CD14-positive monocyte (primary cell): ENCODE results near the gene MYL11. TPM values are rescaled to one million over a fixed set of nuclear protein-coding genes. Genes with fewer than 3 reads are reported as not detected.
"Not testable (repeated sequence)": the region's sequence is repeated elsewhere in the genome, so short reads cannot be mapped to it uniquely, and the experiment has no call there.

ENCODE experiments used
- DNase-seq, 3 donors: peaks; one replicate each; pipeline ENCODE4 v3.0.0-alpha.2; 2011 to 2022
- H2AFZ ChIP-seq: 2 replicates; pipeline ENCODE4 v1.6.0; 2012; ENCODE audit warnings: mild to moderate bottlenecking, low read depth, low read length, inconsistent platforms; ENCODE audit not compliant: insufficient read depth, poor library complexity, severe bottlenecking
- H3K27ac ChIP-seq, 2 donors: 1 replicate in 1 of 2; 2 replicates in 1 of 2; pipeline ENCODE4 v1.5.1; 2012 to 2013; ENCODE audit warnings: low read length in 2 of 2, control low read depth in 1 of 2, inconsistent platforms in 1 of 2, low read depth in 1 of 2, mild to moderate bottlenecking in 1 of 2
- H3K27me3 ChIP-seq, 2 donors: one replicate each; pipeline versions ENCODE4 v1.6.0 to v1.6.1; 2011 to 2013; ENCODE audit warnings: low read length in 2 of 2; ENCODE audit not compliant: control insufficient read depth in 2 of 2, insufficient read depth in 2 of 2
- H3K36me3 ChIP-seq, 2 donors: replicated peaks in 1 of 2; 1 replicate in 1 of 2; 2 replicates in 1 of 2; pipeline versions ENCODE4 v1.5.1 to v1.6.1; 2012 to 2013; ENCODE audit warnings: low read length in 2 of 2, control low read depth in 1 of 2, inconsistent platforms in 1 of 2, mild to moderate bottlenecking in 1 of 2; ENCODE audit not compliant: insufficient read depth in 2 of 2, control insufficient read depth in 1 of 2
- H3K4me1 ChIP-seq, 2 donors: 1 replicate in 1 of 2; 2 replicates in 1 of 2; pipeline versions ENCODE4 v1.5.1 to v1.6.1; 2012 to 2013; ENCODE audit warnings: low read length in 2 of 2, control low read depth in 1 of 2, inconsistent platforms in 1 of 2, mild to moderate bottlenecking in 1 of 2, moderate library complexity in 1 of 2; ENCODE audit not compliant: insufficient read depth in 2 of 2, control insufficient read depth in 1 of 2
- H3K4me2 ChIP-seq: replicated peaks from 2 replicates; pipeline ENCODE3; 2012; ENCODE audit warnings: low read length, moderate library complexity, mild to moderate bottlenecking; ENCODE audit not compliant: poor library complexity, severe bottlenecking; ENCODE audit errors: extremely low read depth
- H3K4me3 ChIP-seq, 3 experiments: fragments of 200-600 bp in 1 of 3; sonication (generic) in 1 of 3; replicated peaks in 1 of 3; 1 replicate in 2 of 3; 2 replicates in 1 of 3; pipeline ENCODE4 v1.5.1; 2011 to 2013; ENCODE audit warnings: low read length in 3 of 3, mild to moderate bottlenecking in 3 of 3, control low read depth in 2 of 3, low read depth in 2 of 3, inconsistent platforms in 1 of 3, moderate library complexity in 1 of 3
- H3K79me2 ChIP-seq: 2 replicates; pipeline ENCODE4 v1.6.0; 2012; ENCODE audit warnings: mild to moderate bottlenecking, control low read depth, inconsistent platforms, low read length, moderate library complexity; ENCODE audit not compliant: insufficient read depth
- H3K9ac ChIP-seq: 2 replicates; pipeline ENCODE4 v1.6.0; 2017; ENCODE audit warnings: low read length, mild to moderate bottlenecking; ENCODE audit not compliant: insufficient read depth, poor library complexity, severe bottlenecking
- H3K9me3 ChIP-seq, 2 donors: replicated peaks in 1 of 2; 1 replicate in 1 of 2; 2 replicates in 1 of 2; pipeline versions ENCODE4 v1.5.1 to v1.6.1; 2012 to 2013; ENCODE audit warnings: low read length in 2 of 2, control low read depth in 1 of 2; ENCODE audit not compliant: control insufficient read depth in 1 of 2, insufficient read depth in 1 of 2
- H4K20me1 ChIP-seq: 2 replicates; pipeline ENCODE4 v1.6.0; 2012; ENCODE audit warnings: mild to moderate bottlenecking, low read length, control low read depth, moderate library complexity; ENCODE audit not compliant: insufficient read depth
- H3K27ac Mint-ChIP-seq, 7 donors: one replicate each; pipeline ENCODE4 v1.8.0; 2020; ENCODE audit warnings: mild to moderate bottlenecking in 7 of 7, mixed read lengths in 7 of 7, moderate library complexity in 6 of 7, inconsistent platforms in 2 of 7
- H3K27me3 Mint-ChIP-seq, 3 donors: one replicate each; pipeline ENCODE4 v1.8.0; 2021 to 2022; ENCODE audit warnings: low read depth in 3 of 3, mild to moderate bottlenecking in 3 of 3, mixed read lengths in 3 of 3, moderate library complexity in 3 of 3, inconsistent platforms in 1 of 3
- H3K36me3 Mint-ChIP-seq, 2 donors: one replicate each; pipeline ENCODE4 v1.8.0; 2020; ENCODE audit warnings: mixed read lengths in 2 of 2, inconsistent platforms in 1 of 2, mild to moderate bottlenecking in 1 of 2
- H3K4me1 Mint-ChIP-seq: one replicate; pipeline ENCODE4 v1.8.0; 2020; ENCODE audit warnings: mild to moderate bottlenecking, mixed read lengths
- H3K4me3 Mint-ChIP-seq, 2 donors: one replicate each; pipeline ENCODE4 v1.8.0; 2020; ENCODE audit warnings: mild to moderate bottlenecking in 2 of 2, mixed read lengths in 2 of 2, moderate library complexity in 1 of 2
- H3K9me3 Mint-ChIP-seq, 7 donors: one replicate each; pipeline ENCODE4 v1.8.0; 2020 to 2022; ENCODE audit warnings: mixed read lengths in 7 of 7, mild to moderate bottlenecking in 6 of 7, moderate library complexity in 6 of 7, inconsistent platforms in 2 of 7
- WGBS: methylation state at CpG from one replicate; pipeline ENCODE4 v1.1.5; 2013; ENCODE audit warnings: missing lambda C conversion rate; ENCODE audit not compliant: insufficient coverage; 5-methylcytosine and 5-hydroxymethylcytosine counted together
- intact Hi-C, 2 donors: fragments of 100-400 bp; cut with micrococcal nuclease; formaldehyde crosslinking; loops; one replicate each; pipeline versions ENCODE4 v1.15.0 to v1.15.1; 2023
- polyA plus RNA-seq, 3 donors: library from polyadenylated mRNA; depleted of rRNA in 1 of 3; unstranded in 2 of 3; stranded (reverse) in 1 of 3; fragments of 300-500 nt in 2 of 3; fragments of >200 nt in 1 of 3; fragmentation: Illumina TruSeq in 2 of 3; gene quantifications; 1 replicate in 2 of 3; 2 replicates in 1 of 3; pipeline ENCODE4 v1.2.3, GENCODE V29; 2012 to 2021
- TF ChIP-seq, protein P1 (sequence below): fragments of 200-600 bp; IDR thresholded peaks from one replicate; pipeline ENCODE4 v1.8.0; 2022; ENCODE audit warnings: antibody characterized with exemption, mild to moderate bottlenecking

Gene MYL11
- polyA plus RNA-seq, 3 donors: 1.6 to 1.9 TPM; not detected in 1

DNA sequence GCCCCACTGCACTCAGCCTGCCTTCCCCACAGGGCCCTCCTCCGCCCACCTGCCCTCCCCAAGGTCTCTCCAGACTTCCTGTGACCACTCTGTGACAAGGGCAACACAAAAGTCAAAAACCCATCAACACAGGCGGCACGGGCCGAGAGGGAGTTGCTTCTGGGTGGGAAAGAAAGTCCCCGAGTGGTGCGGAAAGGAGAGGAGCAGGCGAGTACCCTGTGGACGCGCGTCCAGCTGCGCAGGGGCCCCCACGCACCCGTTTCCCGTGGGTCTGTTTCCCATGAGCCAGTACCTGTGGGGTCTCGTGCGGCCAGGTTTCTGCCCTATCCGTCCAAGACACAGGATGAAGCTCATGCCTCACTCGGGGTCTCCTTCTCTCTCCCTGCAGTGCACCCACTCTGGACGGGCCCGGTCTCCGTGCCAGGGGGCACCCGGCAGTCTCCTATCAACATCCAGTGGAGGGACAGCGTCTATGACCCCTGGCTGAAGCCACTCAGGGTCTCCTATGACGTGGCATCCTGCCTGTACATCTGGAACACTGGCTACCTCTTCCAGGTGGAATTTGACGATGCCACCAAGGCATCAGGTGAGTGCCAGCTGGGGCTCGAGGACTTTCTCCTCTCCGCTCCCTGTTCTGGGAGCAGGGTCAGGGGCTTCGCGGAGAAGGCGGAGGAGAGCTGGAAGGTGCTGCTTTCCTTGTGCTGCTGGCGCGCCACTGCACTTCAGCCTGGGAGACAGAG is 31.7 kb upstream of the MYL11 start:
- H3K79me2 ChIP-seq: no peaks in the 10 kb centered on the region
- no peaks in the 10 kb centered on the region for H3K9me3 ChIP-seq
- no peaks in the 10 kb centered on the region for H3K36me3 ChIP-seq
- no peak overlapping the region for H3K4me2 ChIP-seq
- peaks cover 1 to 2% of the 10 kb centered on the region in 2 donors for H3K36me3 Mint-ChIP-seq
- WGBS: 96% methylated on average over 25 of the region's 32 CpGs
- no peak overlapping the region for H3K9ac ChIP-seq
- no peak overlapping the region for H2AFZ ChIP-seq
- H3K27ac ChIP-seq: no peak overlapping the region
- TF ChIP-seq, protein P1, sequence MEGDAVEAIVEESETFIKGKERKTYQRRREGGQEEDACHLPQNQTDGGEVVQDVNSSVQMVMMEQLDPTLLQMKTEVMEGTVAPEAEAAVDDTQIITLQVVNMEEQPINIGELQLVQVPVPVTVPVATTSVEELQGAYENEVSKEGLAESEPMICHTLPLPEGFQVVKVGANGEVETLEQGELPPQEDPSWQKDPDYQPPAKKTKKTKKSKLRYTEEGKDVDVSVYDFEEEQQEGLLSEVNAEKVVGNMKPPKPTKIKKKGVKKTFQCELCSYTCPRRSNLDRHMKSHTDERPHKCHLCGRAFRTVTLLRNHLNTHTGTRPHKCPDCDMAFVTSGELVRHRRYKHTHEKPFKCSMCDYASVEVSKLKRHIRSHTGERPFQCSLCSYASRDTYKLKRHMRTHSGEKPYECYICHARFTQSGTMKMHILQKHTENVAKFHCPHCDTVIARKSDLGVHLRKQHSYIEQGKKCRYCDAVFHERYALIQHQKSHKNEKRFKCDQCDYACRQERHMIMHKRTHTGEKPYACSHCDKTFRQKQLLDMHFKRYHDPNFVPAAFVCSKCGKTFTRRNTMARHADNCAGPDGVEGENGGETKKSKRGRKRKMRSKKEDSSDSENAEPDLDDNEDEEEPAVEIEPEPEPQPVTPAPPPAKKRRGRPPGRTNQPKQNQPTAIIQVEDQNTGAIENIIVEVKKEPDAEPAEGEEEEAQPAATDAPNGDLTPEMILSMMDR: no peak
- H3K4me3 Mint-ChIP-seq: no peak overlapping the region
- H3K4me3 ChIP-seq: no peak overlapping the region
- H3K27me3 ChIP-seq: no peaks in the 10 kb centered on the region
- no peak for DNase-seq
- no peaks in the 10 kb centered on the region for H3K4me1 Mint-ChIP-seq
- intact Hi-C loops: no loop called here
- H3K9me3 Mint-ChIP-seq: peaks cover 0 to 2% (median 0%) of the 10 kb centered on the region in 7 donors
- H3K27me3 Mint-ChIP-seq: no peaks in the 10 kb centered on the region
- no peak overlapping the region for H3K27ac Mint-ChIP-seq
- H4K20me1 ChIP-seq: no peaks in the 10 kb centered on the region
- no peaks in the 10 kb centered on the region for H3K4me1 ChIP-seq

DNA sequence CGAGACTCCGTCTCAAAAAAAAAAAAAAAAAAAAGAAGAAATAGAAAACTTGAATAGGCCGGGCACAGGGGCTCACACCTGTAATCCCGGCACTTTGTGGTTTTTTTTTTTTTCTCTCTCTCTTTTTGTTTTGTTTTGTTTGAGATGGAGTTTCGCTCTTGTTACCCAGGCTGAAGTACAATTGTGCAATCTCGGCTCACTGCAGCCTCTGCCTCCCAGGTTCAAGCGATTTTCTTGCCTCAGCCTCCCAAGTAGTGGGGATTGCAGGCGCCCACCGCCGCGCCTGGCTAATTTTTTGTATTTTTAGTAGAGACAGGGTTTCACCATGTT is 31.1 kb upstream of the MYL11 start:
- WGBS: 100% methylated on average over 1 of the region's 11 CpGs
- not testable (repeated sequence) for H3K79me2 ChIP-seq

More for the DNA sequence above, 31.1 kb upstream of the MYL11 start:
- H3K27me3 Mint-ChIP-seq, H3K4me2 ChIP-seq, H3K4me1 Mint-ChIP-seq, H3K36me3 Mint-ChIP-seq, H3K9ac ChIP-seq, H3K9me3 ChIP-seq, intact Hi-C loops, H3K36me3 ChIP-seq, H3K9me3 Mint-ChIP-seq, DNase-seq, H3K4me3 Mint-ChIP-seq, H3K4me1 ChIP-seq, H4K20me1 ChIP-seq, H3K27me3 ChIP-seq, H3K27ac Mint-ChIP-seq, H2AFZ ChIP-seq, H3K4me3 ChIP-seq, H3K27ac ChIP-seq: not testable (repeated sequence)
